Panc1 (cell line): ENCODE data around the gene LTN1. TPM values are rescaled to one million over a fixed set of nuclear protein-coding genes. Genes with fewer than 3 reads are reported as not detected.

Experiments
- ATAC-seq: fragments of 200-7000 bp; cut with Tn5 transposase; 2 replicates; pipeline ENCODE4 v1.9.1; 2020; ENCODE audit warnings: mild to moderate bottlenecking, moderate library complexity
- BruUV-seq: library from RNA; stranded (reverse); fragments of 400-500 nt; replicated peaks from 2 replicates; lab custom pipeline; 2021; lab: Mats Ljungman, UMichigan
- CTCF ChIA-PET: fragments of 300-600 bp; sonication (Branson Sonifier 250); formaldehyde crosslinking; loops from one replicate; lab custom pipeline; 2022; ENCODE audit warnings: antibody characterized with exemption; lab: Charles Lee
- POLR2A ChIA-PET: fragments of 300-600 bp; sonication (Branson Sonifier 250); formaldehyde crosslinking; loops from one replicate; lab custom pipeline; 2022; ENCODE audit warnings: antibody characterized with exemption; lab: Charles Lee
- DNase-seq: peaks from one replicate; pipeline ENCODE4 v3.0.0-alpha.2; 2010; ENCODE audit warnings: low read depth, low spot score
- H3K27ac ChIP-seq: 2 replicates; pipeline ENCODE4 v1.5.1; 2011; ENCODE audit warnings: mild to moderate bottlenecking, low read length, inconsistent platforms
- H3K27me3 ChIP-seq: fragments of 200-500 bp; sonication (Bioruptor generic); 2 replicates; pipeline ENCODE4 v1.6.0; 2014; ENCODE audit warnings: low read length, inconsistent platforms; ENCODE audit not compliant: control insufficient read depth, insufficient read depth
- H3K36me3 ChIP-seq: fragments of 200-500 bp; sonication (Bioruptor generic); 2 replicates; pipeline ENCODE4 v1.5.1; 2014; ENCODE audit warnings: inconsistent platforms, mild to moderate bottlenecking, low read length, moderate library complexity; ENCODE audit not compliant: control insufficient read depth, insufficient read depth
- H3K4me1 ChIP-seq: 2 replicates; pipeline ENCODE4 v1.5.1; 2011; ENCODE audit warnings: inconsistent platforms, mild to moderate bottlenecking, low read length, moderate library complexity; ENCODE audit not compliant: control insufficient read depth, insufficient read depth
- H3K4me3 ChIP-seq, 2 experiments: 2 replicates each; pipeline ENCODE4 v1.5.1; 2011 to 2012; ENCODE audit warnings: low read depth in 2 of 2, low read length in 2 of 2, mild to moderate bottlenecking in 2 of 2, inconsistent platforms in 1 of 2, moderate library complexity in 1 of 2
- H3K9me3 ChIP-seq: fragments of 200-500 bp; sonication (Bioruptor generic); 2 replicates; pipeline ENCODE4 v1.5.1; 2014; ENCODE audit warnings: low read depth, mild to moderate bottlenecking, inconsistent platforms, low read length, moderate library complexity; ENCODE audit not compliant: control insufficient read depth, insufficient read depth
- CTCF ChIP-seq: fragments of 450-650 bp; IDR thresholded peaks from 2 replicates; pipeline ENCODE4 v1.5.1; 2017; ENCODE audit warnings: mild to moderate bottlenecking
- POLR2AphosphoS5 ChIP-seq: IDR thresholded peaks from 2 replicates; pipeline ENCODE4 v1.6.1; 2012; ENCODE audit warnings: mild to moderate bottlenecking, low read depth, low read length, moderate library complexity
- REST ChIP-seq, 2 experiments: IDR thresholded peaks; 2 replicates each; pipeline ENCODE4 v1.6.1; 2011 to 2012; ENCODE audit warnings: low read depth in 2 of 2, control low read depth in 1 of 2, low read length in 1 of 2, mild to moderate bottlenecking in 1 of 2, moderate library complexity in 1 of 2; ENCODE audit not compliant: insufficient read depth in 1 of 2
- SIN3A ChIP-seq: IDR thresholded peaks from 2 replicates; pipeline ENCODE4 v1.6.1; 2012; ENCODE audit warnings: low read depth, mild to moderate bottlenecking, low read length, moderate library complexity, borderline replicate concordance; ENCODE audit not compliant: insufficient read depth
- TCF7L2 ChIP-seq: IDR thresholded peaks from 2 replicates; pipeline ENCODE4 v1.6.1; 2011; ENCODE audit warnings: mild to moderate bottlenecking, low read depth, low read length, inconsistent platforms
- in situ Hi-C: cut with HindIII; loops from 2 replicates; pipeline ENCODE4 v1.10.0; 2016; ENCODE audit warnings: low sequenced_read_pairs, low pct_unique_long_range_greater_than_20kb
- intact Hi-C: fragments of 100-400 bp; cut with micrococcal nuclease; formaldehyde crosslinking; loops from one replicate; pipeline ENCODE4 v1.10.0; 2022; ENCODE audit not compliant: unreplicated experiment
- total RNA-seq: library from RNA; stranded (reverse); gene quantifications from one replicate; pipeline ENCODE4 v1.2.1, GENCODE V29; 2021; ENCODE audit not compliant: unreplicated experiment

Gene LTN1
- total RNA-seq, 1 experiment from 2014 or later: 19.7 TPM

GRCh38 chr21:28899220-28899619 is 93.5 kb downstream of the LTN1 start:
- intact Hi-C loops (no loop called here), in situ Hi-C loops (no loop called here)
- Histone ChIP-seq H3K36me3 (no peaks in the 10 kb centered on the region), H3K9me3 (no peaks in the 10 kb centered on the region), H3K4me1 (no peaks in the 10 kb centered on the region), H3K27me3 (no peaks in the 10 kb centered on the region), H3K27ac (peak overlapping the region; percentile 26; the same call in 1 of the 2 replicates), H3K4me3 (no peak overlapping the region)
- TF ChIP-seq TCF7L2 (no peak), REST (IDR thresholded peaks at IDR 0.05; ENCODE audit: insufficient read depth in 1 of 2, low read depth in 2 of 2, low read length in 1 of 2) (no peak), SIN3A (no peak), POLR2AphosphoS5 (no peak)
- ATAC-seq (no peak), DNase-seq (no peak)
- POLR2A ChIA-PET: no interaction called here
- no TSS peak for BruUV-seq
- CTCF ChIA-PET: no interaction called here

- H3K36me3 ChIP-seq: no peaks in the 10 kb centered on the region; the same call in 1 of the 2 replicates
- H3K4me1 ChIP-seq: no peaks in the 10 kb centered on the region
- no peak overlapping the region; the same call in 1 of the 2 replicates for H3K27ac ChIP-seq
- H3K9me3 ChIP-seq: no peaks in the 10 kb centered on the region
- no TSS peak for BruUV-seq
- POLR2A ChIA-PET: no interaction called here
- in situ Hi-C loops: no loop called here
- DNase-seq (no peak), ATAC-seq (no peak)
- CTCF ChIA-PET: no interaction called here
- TF ChIP-seq CTCF (peak; percentile 13; the same call in 1 of the 2 replicates), SIN3A (no peak)
- no peak overlapping the region for H3K4me3 ChIP-seq
- intact Hi-C loops: no loop called here
- no peaks in the 10 kb centered on the region for H3K27me3 ChIP-seq
Observed at GRCh38 chr21:28893687-28894086, 99.0 kb downstream of the LTN1 start.

- no TSS peak for BruUV-seq
- no peak for TF ChIP-seq REST (IDR thresholded peaks at IDR 0.05; ENCODE audit: insufficient read depth in 1 of 2, low read depth in 2 of 2, low read length in 1 of 2)
- no peak for TF ChIP-seq POLR2AphosphoS5
- no peak for TF ChIP-seq SIN3A
- no peak for TF ChIP-seq CTCF
- no peak for TF ChIP-seq TCF7L2
- no peaks in the 10 kb centered on the region for H3K4me1 ChIP-seq
- in situ Hi-C loops: no loop called here
- ChIA-PET POLR2A (interaction anchor here (0.6 kb wide), 1 partner anchor 812 kb away, joined by 4 read pairs; no protein-coding TSS in a partner anchor), CTCF (no interaction called here)
- H3K9me3 ChIP-seq: no peaks in the 10 kb centered on the region
- H3K27ac ChIP-seq: no peak overlapping the region
- no peak overlapping the region for H3K4me3 ChIP-seq
- ATAC-seq (no peak), DNase-seq (no peak)
- no peaks in the 10 kb centered on the region for H3K27me3 ChIP-seq
- no peaks in the 10 kb centered on the region; the same call in 1 of the 2 replicates for H3K36me3 ChIP-seq
- intact Hi-C loops: no loop called here
Observed at GRCh38 chr21:28892199-28893111, 100.2 kb downstream of the LTN1 start.
